A549 (cell line): ENCODE measurements around the gene LARP1B. TPM values are rescaled to one million over a fixed set of nuclear protein-coding genes. Genes with fewer than 3 reads are reported as not detected.

Experiments
- ATAC-seq, 2 experiments: fragments of 200-7000 bp in 1 of 2; fragments of >200 bp in 1 of 2; cut with Nextera tagmentation in 1 of 2; cut with Tn5 transposase in 1 of 2; 3 replicates each; pipeline versions ENCODE4 v1.8.0 to v1.9.1; 2018 to 2020; ENCODE audit warnings: mild to moderate bottlenecking in 1 of 2, moderate library complexity in 1 of 2
- CTCF ChIA-PET: fragments of 300-600 bp; sonication (Branson Sonifier 250); formaldehyde crosslinking; extraction: SDS; loops from one replicate; lab custom pipeline; 2021; ENCODE audit warnings: antibody characterized with exemption, inconsistent platforms; lab: Yijun Ruan, JAX
- POLR2A ChIA-PET: fragments of 350-600 bp; formaldehyde crosslinking; extraction: SDS; loops from one replicate; lab custom pipeline; 2021; ENCODE audit warnings: antibody characterized with exemption, inconsistent platforms; lab: Yijun Ruan, JAX
- DNase-seq, 2 experiments: peaks; one replicate each; pipeline versions ENCODE4 v3.0.0 to v3.0.0-alpha.2; 2011 to 2016; ENCODE audit warnings: low read depth in 1 of 2, low spot score in 1 of 2
- FAIRE-seq: peaks from 2 replicates; lab custom pipeline; 2011; peaks lifted over from hg19 to GRCh38; lab: Jason Lieb, UNC
- H3K27ac ChIP-seq, 2 experiments: fragments of >200 bp; sonication (Bioruptor Twin); formaldehyde crosslinking; 3 replicates each; pipeline ENCODE4 v1.5.1; 2016 to 2017
- H3K4me1 ChIP-seq: fragments of >200 bp; sonication (Bioruptor Twin); formaldehyde crosslinking; 3 replicates; pipeline ENCODE4 v1.6.1; 2016
- H3K4me2 ChIP-seq: fragments of >200 bp; sonication (Bioruptor Twin); formaldehyde crosslinking; 3 replicates; pipeline ENCODE4 v1.6.1; 2016
- H3K4me3 ChIP-seq: fragments of >200 bp; sonication (Bioruptor Twin); formaldehyde crosslinking; 3 replicates; pipeline ENCODE4 v1.5.1; 2016
- H3K9me3 ChIP-seq: fragments of >200 bp; sonication (Bioruptor Twin); formaldehyde crosslinking; 3 replicates; pipeline ENCODE4 v1.6.1; 2016
- CEBPB ChIP-seq, 2 experiments: fragments of >200 bp in 1 of 2; sonication (Bioruptor Twin) in 1 of 2; formaldehyde crosslinking in 1 of 2; IDR thresholded peaks; 2 replicates each; pipeline ENCODE4 v1.6.1; 2012 to 2016
- CHD4 ChIP-seq: fragments of 200-600 bp; sonication (generic); IDR thresholded peaks from 2 replicates; pipeline ENCODE4 v1.6.1; 2016; ENCODE audit warnings: antibody characterized with exemption, mild to moderate bottlenecking, borderline replicate concordance
- CTCF ChIP-seq: fragments of >200 bp; sonication (Bioruptor Twin); formaldehyde crosslinking; IDR thresholded peaks from 3 replicates; pipeline ENCODE4 v1.5.1; 2016
- EHF ChIP-seq: fragments of 250-450 bp; sonication (Bioruptor Pico); IDR thresholded peaks from 2 replicates; pipeline ENCODE4 v1.5.0; 2020; ENCODE audit warnings: mild to moderate bottlenecking
- EHMT2 ChIP-seq: fragments of 200-600 bp; sonication (generic); IDR thresholded peaks from 2 replicates; pipeline ENCODE4 v1.6.1; 2016; ENCODE audit warnings: antibody characterized with exemption, low read depth, mild to moderate bottlenecking, moderate library complexity
- ELK1 ChIP-seq: fragments of 150-350 bp; IDR thresholded peaks from 2 replicates; pipeline ENCODE4 v1.6.1; 2014; ENCODE audit warnings: low read depth, mild to moderate bottlenecking, low read length
- FOSB ChIP-seq: fragments of 250-450 bp; sonication (Bioruptor Pico); IDR thresholded peaks from 2 replicates; pipeline ENCODE4 v1.5.0; 2020; ENCODE audit warnings: mild to moderate bottlenecking, moderate library complexity
- HEYL ChIP-seq: fragments of 250-450 bp; sonication (Bioruptor Pico); IDR thresholded peaks from 2 replicates; pipeline ENCODE4 v1.8.0; 2021; ENCODE audit warnings: mild to moderate bottlenecking, moderate library complexity
- HOXB13 ChIP-seq: fragments of 250-450 bp; sonication (Bioruptor Pico); IDR thresholded peaks from 2 replicates; pipeline ENCODE4 v1.5.0; 2020; ENCODE audit warnings: low read depth, mild to moderate bottlenecking, moderate library complexity
- HOXB5 ChIP-seq: fragments of 250-450 bp; sonication (Bioruptor Pico); IDR thresholded peaks from 2 replicates; pipeline ENCODE4 v1.5.0; 2020; ENCODE audit warnings: mild to moderate bottlenecking, moderate library complexity
- KDM1A ChIP-seq: fragments of 200-600 bp; sonication (generic); IDR thresholded peaks from 2 replicates; pipeline ENCODE4 v1.6.1; 2016; ENCODE audit warnings: low read depth, mild to moderate bottlenecking
- MAX ChIP-seq: IDR thresholded peaks from 2 replicates; pipeline ENCODE4 v1.6.1; 2012
- MYC ChIP-seq: IDR thresholded peaks from 2 replicates; pipeline ENCODE4 v1.6.1; 2012; ENCODE audit warnings: mild to moderate bottlenecking, inconsistent platforms, low read length, improper control_type of control experiment, borderline replicate concordance
- NPAS2 ChIP-seq: fragments of 250-450 bp; sonication (Bioruptor Pico); IDR thresholded peaks from 2 replicates; pipeline ENCODE4 v1.8.0; 2022; ENCODE audit warnings: mild to moderate bottlenecking, moderate library complexity, borderline replicate concordance
- PBX3 ChIP-seq: IDR thresholded peaks from 2 replicates; pipeline ENCODE4 v1.6.1; 2012
- POLR2A ChIP-seq: IDR thresholded peaks from 2 replicates; pipeline ENCODE4 v1.6.1; 2012; ENCODE audit warnings: mild to moderate bottlenecking, low read length
- RAD21 ChIP-seq, 2 experiments: fragments of >200 bp in 1 of 2; sonication (Bioruptor Twin) in 1 of 2; formaldehyde crosslinking in 1 of 2; IDR thresholded peaks in 1 of 2; conservative IDR thresholded peaks in 1 of 2; 2 replicates in 1 of 2; 3 replicates in 1 of 2; pipeline ENCODE4 v1.6.1; 2012 to 2018; ENCODE audit warnings: inconsistent platforms in 1 of 2
- RFX5 ChIP-seq: fragments of 450-650 bp; IDR thresholded peaks from 2 replicates; pipeline ENCODE4 v1.7.1; 2014; ENCODE audit warnings: antibody characterized with exemption, mild to moderate bottlenecking, moderate library complexity
- RNF2 ChIP-seq: fragments of 200-600 bp; sonication (generic); IDR thresholded peaks from 2 replicates; pipeline ENCODE4 v1.6.1; 2016; ENCODE audit warnings: low read depth, mild to moderate bottlenecking, antibody characterized with exemption, moderate library complexity, borderline replicate concordance
- TFCP2L1 ChIP-seq: fragments of 250-450 bp; sonication (Bioruptor Pico); IDR thresholded peaks from 2 replicates; pipeline ENCODE4 v1.5.0; 2021; ENCODE audit warnings: mild to moderate bottlenecking
- USF2 ChIP-seq: fragments of 450-650 bp; IDR thresholded peaks from 2 replicates; pipeline ENCODE4 v1.6.1; 2014; ENCODE audit warnings: antibody characterized with exemption
- WGBS: methylation state at CpG from one replicate; pipeline ENCODE4 v1.1.6; 2017; ENCODE audit errors: missing lambda C conversion rate; 5-methylcytosine and 5-hydroxymethylcytosine counted together
- polyA plus RNA-seq, 4 experiments: library from polyadenylated mRNA; depleted of rRNA in 3 of 4; stranded (reverse); fragments of >200 nt; fragmentation: RNase III in 1 of 4; extraction: RNeasy Plus Mini Kit Qiagen cat#74134 plus additional on column Dnase treatment in 1 of 4; gene quantifications; 2 replicates in 3 of 4; 3 replicates in 1 of 4; pipeline ENCODE4 v1.2.3, GENCODE V29; 2011 to 2017
- TF ChIP-seq, protein P1 (sequence below): fragments of >200 bp; sonication (Bioruptor Twin); formaldehyde crosslinking; IDR thresholded peaks from 2 replicates; pipeline ENCODE4 v1.6.1; 2016

The LARP1B gene
- polyA plus RNA-seq, 2 of the 4 experiments (the other 2 are of a cell fraction) = 8.6 to 25.6 TPM

DNA sequence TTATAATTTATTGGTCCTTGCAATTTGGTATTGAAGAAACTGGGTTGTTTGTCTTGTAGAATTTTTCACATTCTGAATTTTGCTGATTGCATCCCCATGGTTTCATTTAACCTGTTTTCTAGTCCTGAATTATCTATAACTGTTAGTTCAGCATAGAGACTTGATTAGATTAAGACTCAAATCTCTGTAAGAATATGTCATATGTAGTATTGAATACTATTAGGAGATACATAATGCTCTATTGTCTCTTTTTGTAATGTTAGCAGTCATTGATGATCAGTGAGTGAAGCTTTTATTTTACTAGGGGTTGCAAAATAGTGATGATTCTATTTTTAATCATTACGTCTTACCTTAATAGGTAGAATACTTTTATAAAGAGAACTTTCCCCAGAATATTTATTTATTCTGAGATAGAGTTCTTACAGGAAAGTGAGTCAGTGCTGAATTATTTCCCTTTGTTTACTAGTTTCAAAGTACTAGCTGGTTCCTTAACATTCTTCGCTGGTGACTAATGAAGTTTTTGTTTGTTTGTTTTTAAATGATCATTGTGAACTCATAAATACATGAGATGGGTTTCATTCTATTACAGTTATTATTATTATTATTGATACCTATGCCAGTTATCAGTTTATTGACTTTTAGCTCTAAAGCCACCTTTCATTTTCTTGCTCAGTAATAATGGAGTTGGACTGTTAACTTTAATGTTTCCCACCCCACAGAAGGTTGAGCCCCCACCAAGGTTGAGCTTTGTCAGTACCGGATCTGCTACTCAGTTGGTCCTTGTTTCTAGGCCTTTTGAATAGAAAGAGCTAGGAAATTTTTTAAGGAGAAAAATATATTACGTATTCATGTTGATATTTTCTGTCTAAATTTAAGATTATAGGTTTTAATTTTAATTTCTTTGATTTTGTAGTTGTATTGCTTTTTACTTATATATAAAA is 102.3 kb downstream of the LARP1B start (continued):
- no peak for TF ChIP-seq CTCF

DNA sequence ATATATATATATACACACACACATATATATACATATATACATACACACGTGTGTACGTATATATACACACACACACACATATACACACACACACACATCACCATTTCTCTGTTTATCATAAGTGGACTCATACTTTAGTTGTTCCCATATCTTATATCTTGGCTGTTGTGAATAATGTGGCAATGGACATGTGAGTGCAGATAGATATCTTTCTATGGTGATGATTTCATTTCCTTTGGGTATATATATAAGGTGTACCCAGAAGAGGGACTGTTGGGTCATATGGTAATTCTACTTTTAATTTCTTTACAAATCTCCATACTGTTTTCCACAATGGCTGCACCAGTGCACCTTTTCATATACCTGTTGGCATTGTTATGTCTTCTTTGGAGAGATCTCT is 105.9 kb downstream of the LARP1B start:
- CTCF ChIA-PET = no interaction called here
- POLR2A ChIA-PET = no interaction called here

GRCh38 chr4:128168701-128169100 is 107.6 kb downstream of the LARP1B start:
- ChIA-PET CTCF (no interaction called here), POLR2A (no interaction called here)
- no peak overlapping the region for H3K27ac ChIP-seq
- no peak for FAIRE-seq
- no peak overlapping the region for H3K4me3 ChIP-seq
- H3K4me2 ChIP-seq = no peak overlapping the region
- 84% methylated on average over 2 of the region's 2 CpGs for WGBS
- TF ChIP-seq CHD4 (no peak), HOXB5 (CRISPR knock-in tag) (no peak), CEBPB (IDR thresholded peaks at IDR 0.05) (no peak), HOXB13 (CRISPR knock-in tag) (no peak), EHF (no peak), POLR2A (no peak), NPAS2 (no peak), USF2 (no peak), RAD21 (conservative IDR thresholded peaks at IDR 0.05 in 1 of 2, IDR thresholded peaks at IDR 0.05 in 1 of 2) (no peak), EHMT2 (no peak), FOSB (no peak), PBX3 (no peak), TFCP2L1 (CRISPR knock-in tag) (no peak), KDM1A (no peak), HEYL (CRISPR knock-in tag) (no peak)
- TF ChIP-seq, protein P1, sequence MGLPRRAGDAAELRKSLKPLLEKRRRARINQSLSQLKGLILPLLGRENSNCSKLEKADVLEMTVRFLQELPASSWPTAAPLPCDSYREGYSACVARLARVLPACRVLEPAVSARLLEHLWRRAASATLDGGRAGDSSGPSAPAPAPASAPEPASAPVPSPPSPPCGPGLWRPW = no peak
- TF ChIP-seq, all 56 proteins: peak for 0
- DNase-seq = no peak
- H3K4me1 ChIP-seq = peaks cover 5% of the 10 kb centered on the region; the same call in 2 of the 3 replicates
- no peak for ATAC-seq
- H3K9me3 ChIP-seq = no peaks in the 10 kb centered on the region

More for the DNA sequence above, 105.9 kb downstream of the LARP1B start:
- Histone ChIP-seq H3K4me3 (no peak overlapping the region), H3K9me3 (no peaks in the 10 kb centered on the region), H3K4me1 (peaks cover 22% of the 10 kb centered on the region), H3K27ac (no peak overlapping the region), H3K4me2 (no peak overlapping the region)
- FAIRE-seq (no peak), ATAC-seq (no peak), DNase-seq (no peak)
- 93% methylated on average over 2 of the region's 2 CpGs for WGBS
- TF ChIP-seq EHMT2 = no peak
- no peak for TF ChIP-seq MYC
- no peak for TF ChIP-seq RFX5
- no peak for TF ChIP-seq ELK1
- TF ChIP-seq RNF2 = no peak
- no peak for TF ChIP-seq MAX
